GOT3 (cell line): ENCODE measurements around the gene UGT2A2.

Experiments
- DNase-seq: peaks from one replicate; lab custom pipeline; 2025; ENCODE audit warnings: mixed read lengths; lab: John Stamatoyannopoulos, UW

Gene UGT2A2

GRCh38 chr4:69576251-69576877 is 63.1 kb downstream of the UGT2A2 start:
- DNase-seq: no peak

GRCh38 chr4:69568787-69569186 is 70.7 kb downstream of the UGT2A2 start:
- no peak for DNase-seq

GRCh38 chr4:69563424-69563823 is 76.0 kb downstream of the UGT2A2 start:
- no peak for DNase-seq

- no peak for DNase-seq
Measured at GRCh38 chr4:69549651-69550050, 89.8 kb downstream of the UGT2A2 start.

- DNase-seq: no peak
Measured at GRCh38 chr4:69546134-69546765, 93.2 kb downstream of the UGT2A2 start.
